Measurements from ENCODE around the gene TMC3.

TMC3 gene

GRCh38 chr15:81308260-81308659 is 65.8 kb downstream of the TMC3 start:
- TF ChIP-seq EZH2 (IDR thresholded peaks at IDR 0.05; ENCODE audit: borderline replicate concordance, low read length) (no peak), CTCF (IDR thresholded peaks at IDR 0.05; ENCODE audit: low read length) (no peak)
- Histone ChIP-seq H3K9ac (ENCODE audit: low read length) (no peak overlapping the region), H3K9me3 (ENCODE audit: low read length) (no peaks in the 10 kb centered on the region), H3K4me1 (ENCODE audit: insufficient read depth, low read length, severe bottlenecking) (peaks cover 35% of the 10 kb centered on the region), H4K20me1 (ENCODE audit: insufficient read depth, low read length) (no peaks in the 10 kb centered on the region), H3K36me3 (ENCODE audit: insufficient read depth, low read length) (peaks cover 89% of the 10 kb centered on the region), H3F3A (ENCODE audit: insufficient read depth, low read length) (peaks cover 8% of the 10 kb centered on the region; the same call in 1 of the 2 replicates), H3K27me3 (ENCODE audit: insufficient read depth, low read length) (no peaks in the 10 kb centered on the region), H3K27ac (ENCODE audit: low read depth, low read length, poor library complexity, severe bottlenecking) (no peak overlapping the region), H3K4me3 (ENCODE audit: low read depth, low read length, poor library complexity, severe bottlenecking) (no peak overlapping the region), H3K4me2 (ENCODE audit: low read length) (no peak overlapping the region), H3K9me2 (ENCODE audit: low read depth, low read length) (no peaks in the 10 kb centered on the region), H2AFZ (ENCODE audit: low read length) (no peak overlapping the region), H3K79me2 (ENCODE audit: insufficient read depth, low read length) (no peaks in the 10 kb centered on the region)

- Histone ChIP-seq H3K79me2 (ENCODE audit: insufficient read depth, low read length) (peaks cover under 1% of the 10 kb centered on the region), H3K4me2 (ENCODE audit: low read length) (peak overlapping the region; percentile 11; the same call in 1 of the 2 replicates), H3K36me3 (ENCODE audit: insufficient read depth, low read length) (peaks cover 97% of the 10 kb centered on the region), H3K9me3 (ENCODE audit: low read length) (no peaks in the 10 kb centered on the region), H2AFZ (ENCODE audit: low read length) (no peak overlapping the region), H3K9me2 (ENCODE audit: low read depth, low read length) (no peaks in the 10 kb centered on the region), H3K27me3 (ENCODE audit: insufficient read depth, low read length) (no peaks in the 10 kb centered on the region), H3K4me3 (ENCODE audit: low read depth, low read length, poor library complexity, severe bottlenecking) (no peak overlapping the region), H4K20me1 (ENCODE audit: insufficient read depth, low read length) (no peaks in the 10 kb centered on the region), H3K4me1 (ENCODE audit: insufficient read depth, low read length, severe bottlenecking) (peaks cover 57% of the 10 kb centered on the region), H3F3A (ENCODE audit: insufficient read depth, low read length) (no peaks in the 10 kb centered on the region), H3K9ac (ENCODE audit: low read length) (peak overlapping the region; percentile 17; the same call in 1 of the 2 replicates), H3K27ac (ENCODE audit: low read depth, low read length, poor library complexity, severe bottlenecking) (peak overlapping the region; percentile 71)
- TF ChIP-seq CTCF (IDR thresholded peaks at IDR 0.05; ENCODE audit: low read length), result no peak
- TF ChIP-seq EZH2 (IDR thresholded peaks at IDR 0.05; ENCODE audit: borderline replicate concordance, low read length), result no peak
These were observed 69.8 kb downstream of the TMC3 start for GRCh38 chr15:81304226-81304625.

- Histone ChIP-seq H3K9ac (ENCODE audit: low read length) (peak overlapping the region; percentile 17; the same call in 1 of the 2 replicates), H3K9me3 (ENCODE audit: low read length) (no peaks in the 10 kb centered on the region), H3F3A (ENCODE audit: insufficient read depth, low read length) (no peaks in the 10 kb centered on the region), H3K4me2 (ENCODE audit: low read length) (peak overlapping the region; percentile 89; the same call in 1 of the 2 replicates), H3K27ac (ENCODE audit: low read depth, low read length, poor library complexity, severe bottlenecking) (peak overlapping the region; percentile 96), H3K36me3 (ENCODE audit: insufficient read depth, low read length) (peaks cover 95% of the 10 kb centered on the region), H3K4me1 (ENCODE audit: insufficient read depth, low read length, severe bottlenecking) (peaks cover 64% of the 10 kb centered on the region), H3K27me3 (ENCODE audit: insufficient read depth, low read length) (no peaks in the 10 kb centered on the region), H2AFZ (ENCODE audit: low read length) (no peak overlapping the region), H4K20me1 (ENCODE audit: insufficient read depth, low read length) (no peaks in the 10 kb centered on the region), H3K9me2 (ENCODE audit: low read depth, low read length) (no peaks in the 10 kb centered on the region), H3K4me3 (ENCODE audit: low read depth, low read length, poor library complexity, severe bottlenecking) (peak overlapping the region; percentile 68), H3K79me2 (ENCODE audit: insufficient read depth, low read length) (peaks cover 5% of the 10 kb centered on the region)
- TF ChIP-seq EZH2 (IDR thresholded peaks at IDR 0.05; ENCODE audit: borderline replicate concordance, low read length) (no peak), CTCF (IDR thresholded peaks at IDR 0.05; ENCODE audit: low read length) (no peak)
These were observed 70.5 kb downstream of the TMC3 start for GRCh38 chr15:81303244-81304225.
